BJ (cell line): Measurements from ENCODE around the gene KCNJ15. TPM values are rescaled to one million over a fixed set of nuclear protein-coding genes. Genes with fewer than 3 reads are reported as not detected.
A peak's percentile ranks its signal among the peaks of the same experiment; 100 is the strongest.

Experiments used
- CTCF ChIA-PET: fragments of 350-600 bp; formaldehyde crosslinking; extraction: SDS; loops from one replicate; lab custom pipeline; 2021; ENCODE audit warnings: antibody characterized with exemption, inconsistent platforms; lab: Yijun Ruan, JAX
- POLR2A ChIA-PET: fragments of 300-600 bp; sonication (Branson Sonifier 250); formaldehyde crosslinking; extraction: SDS; loops from one replicate; lab custom pipeline; 2021; ENCODE audit warnings: antibody characterized with exemption; lab: Charles Lee
- DNase-seq: peaks from one replicate; pipeline ENCODE4 v3.0.0-alpha.2; 2011; ENCODE audit warnings: low read depth
- H3K27me3 ChIP-seq: 2 replicates; pipeline ENCODE4 v1.6.0; 2011; ENCODE audit warnings: low read length; ENCODE audit not compliant: control insufficient read depth, insufficient read depth
- H3K36me3 ChIP-seq: 2 replicates; pipeline ENCODE4 v1.5.1; 2011; ENCODE audit warnings: low read length; ENCODE audit not compliant: control insufficient read depth, insufficient read depth
- H3K4me3 ChIP-seq: 2 replicates; pipeline ENCODE4 v1.5.1; 2011; ENCODE audit warnings: low read depth, mild to moderate bottlenecking, control low read depth, low read length
- polyA plus RNA-seq: library from polyadenylated mRNA; depleted of rRNA; stranded (reverse); fragments of >200 nt; gene quantifications from 2 replicates; pipeline ENCODE4 v1.2.3, GENCODE V29; 2011
- TF ChIP-seq, protein P1 (sequence below): IDR thresholded peaks from 2 replicates; pipeline ENCODE4 v1.5.1; 2011; ENCODE audit warnings: low read depth, mild to moderate bottlenecking, control low read depth, inconsistent platforms, low read length, moderate library complexity; ENCODE audit not compliant: insufficient read depth

Gene KCNJ15
- polyA plus RNA-seq, 1 experiment: 0.02 TPM

DNA sequence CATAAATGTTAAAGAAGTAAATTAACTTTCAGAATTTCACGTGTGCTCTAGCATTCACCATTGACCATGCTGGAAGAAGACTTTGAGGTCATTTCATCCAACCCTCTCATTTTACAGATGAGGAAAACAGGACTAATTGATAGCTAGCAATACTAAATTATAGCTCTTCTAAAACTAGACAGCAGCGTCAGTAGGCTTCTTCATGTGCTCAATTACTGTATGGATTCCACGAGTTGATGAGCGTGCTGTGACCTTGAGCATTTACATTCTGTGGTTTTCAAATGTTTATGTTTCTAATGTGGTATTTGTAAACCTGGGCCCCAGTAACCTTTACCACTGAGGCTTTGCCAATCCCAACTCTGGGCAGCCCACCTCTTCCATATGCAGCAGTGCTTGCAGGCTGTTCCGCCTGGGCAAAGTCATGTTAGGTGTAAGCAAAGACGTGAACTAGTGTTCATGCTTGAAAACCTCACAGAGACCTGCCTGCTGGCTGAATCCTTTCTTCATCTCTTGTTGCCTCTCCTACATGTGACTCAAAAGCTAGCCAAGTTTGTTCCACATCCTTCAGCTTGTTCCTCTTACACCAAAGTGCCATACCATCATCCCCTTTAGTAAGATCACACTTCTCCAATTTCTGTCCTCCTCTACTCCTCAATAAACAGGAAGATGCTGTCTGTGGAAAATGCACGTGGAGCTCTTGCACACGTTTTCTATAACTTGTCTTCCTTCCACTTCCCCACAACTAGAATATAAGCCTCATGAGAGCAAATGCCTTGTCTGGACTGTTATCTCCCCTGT, 17.2 kb downstream of the KCNJ15 start:
- CTCF ChIA-PET: interaction anchor here (1.7 kb wide), 1 partner anchor 78 kb away, joined by 6 read pairs; no protein-coding TSS in a partner anchor
- TF ChIP-seq, protein P1, sequence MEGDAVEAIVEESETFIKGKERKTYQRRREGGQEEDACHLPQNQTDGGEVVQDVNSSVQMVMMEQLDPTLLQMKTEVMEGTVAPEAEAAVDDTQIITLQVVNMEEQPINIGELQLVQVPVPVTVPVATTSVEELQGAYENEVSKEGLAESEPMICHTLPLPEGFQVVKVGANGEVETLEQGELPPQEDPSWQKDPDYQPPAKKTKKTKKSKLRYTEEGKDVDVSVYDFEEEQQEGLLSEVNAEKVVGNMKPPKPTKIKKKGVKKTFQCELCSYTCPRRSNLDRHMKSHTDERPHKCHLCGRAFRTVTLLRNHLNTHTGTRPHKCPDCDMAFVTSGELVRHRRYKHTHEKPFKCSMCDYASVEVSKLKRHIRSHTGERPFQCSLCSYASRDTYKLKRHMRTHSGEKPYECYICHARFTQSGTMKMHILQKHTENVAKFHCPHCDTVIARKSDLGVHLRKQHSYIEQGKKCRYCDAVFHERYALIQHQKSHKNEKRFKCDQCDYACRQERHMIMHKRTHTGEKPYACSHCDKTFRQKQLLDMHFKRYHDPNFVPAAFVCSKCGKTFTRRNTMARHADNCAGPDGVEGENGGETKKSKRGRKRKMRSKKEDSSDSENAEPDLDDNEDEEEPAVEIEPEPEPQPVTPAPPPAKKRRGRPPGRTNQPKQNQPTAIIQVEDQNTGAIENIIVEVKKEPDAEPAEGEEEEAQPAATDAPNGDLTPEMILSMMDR: no peak

DNA sequence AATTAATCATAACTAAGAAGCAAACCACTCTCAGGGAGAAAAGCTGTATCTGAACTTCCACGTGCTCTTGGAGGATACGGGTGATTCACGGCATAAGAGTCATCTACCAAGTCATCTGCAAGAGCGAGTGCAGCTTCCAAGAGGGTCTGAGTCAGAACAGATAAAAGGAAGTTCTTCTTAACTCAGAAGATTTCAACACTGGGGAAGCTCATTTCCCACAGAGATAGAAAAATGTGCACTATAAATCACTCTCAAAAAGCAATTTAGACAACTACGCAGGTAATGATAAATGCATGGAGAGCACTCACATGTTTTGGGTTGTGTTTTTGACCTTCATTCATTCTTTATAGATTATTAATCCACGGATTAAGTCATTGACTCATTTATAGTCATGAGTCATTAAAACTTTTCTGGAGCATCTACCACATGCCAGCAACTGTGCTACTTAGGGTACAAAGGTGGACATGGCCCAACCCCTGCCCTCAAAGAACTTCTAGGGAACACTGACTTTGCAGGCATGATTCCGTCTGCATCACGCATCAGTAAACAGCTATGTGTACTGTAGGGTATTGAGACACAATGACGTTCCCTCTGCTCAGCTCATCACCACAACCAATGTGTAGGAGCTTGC, 20.8 kb downstream of the KCNJ15 start:
- POLR2A ChIA-PET: interaction anchor here (0.7 to 1.0 kb wide), 3 partner anchors 9 to 565 kb away, joined by 3 to 4 read pairs (median 3); no protein-coding TSS in a partner anchor
- Histone ChIP-seq H3K27me3 (no peaks in the 10 kb centered on the region; the same call in 1 of the 2 replicates), H3K36me3 (no peaks in the 10 kb centered on the region), H3K4me3 (no peak overlapping the region)
- CTCF ChIA-PET: interaction anchor here (1.2 to 1.5 kb wide), 4 partner anchors 28 to 75 kb away, joined by 3 to 6 read pairs (median 4); no protein-coding TSS in a partner anchor
- DNase-seq: peak; percentile 94
- TF ChIP-seq, protein P1: no peak

More for the DNA sequence above, 17.2 kb downstream of the KCNJ15 start:
- POLR2A ChIA-PET: no interaction called here
- no peak for DNase-seq
- H3K36me3 ChIP-seq: no peaks in the 10 kb centered on the region; the same call in 1 of the 2 replicates
- H3K4me3 ChIP-seq: no peak overlapping the region
- no peaks in the 10 kb centered on the region; the same call in 1 of the 2 replicates for H3K27me3 ChIP-seq

- ChIA-PET POLR2A (interaction anchor here (0.6 kb wide), 1 partner anchor 55 kb away, joined by 3 read pairs; no protein-coding TSS in a partner anchor), CTCF (interaction anchor here (1.3 to 1.4 kb wide), 2 partner anchors 13 to 72 kb away, joined by 3 to 5 read pairs; no protein-coding TSS in a partner anchor)
- TF ChIP-seq, protein P1: no peak
- no peak for DNase-seq
- H3K27me3 ChIP-seq: no peaks in the 10 kb centered on the region
- H3K4me3 ChIP-seq: no peak overlapping the region
- H3K36me3 ChIP-seq: no peaks in the 10 kb centered on the region
These were observed 23.7 kb downstream of the KCNJ15 start for GRCh38 chr21:38280454-38280853.

DNA sequence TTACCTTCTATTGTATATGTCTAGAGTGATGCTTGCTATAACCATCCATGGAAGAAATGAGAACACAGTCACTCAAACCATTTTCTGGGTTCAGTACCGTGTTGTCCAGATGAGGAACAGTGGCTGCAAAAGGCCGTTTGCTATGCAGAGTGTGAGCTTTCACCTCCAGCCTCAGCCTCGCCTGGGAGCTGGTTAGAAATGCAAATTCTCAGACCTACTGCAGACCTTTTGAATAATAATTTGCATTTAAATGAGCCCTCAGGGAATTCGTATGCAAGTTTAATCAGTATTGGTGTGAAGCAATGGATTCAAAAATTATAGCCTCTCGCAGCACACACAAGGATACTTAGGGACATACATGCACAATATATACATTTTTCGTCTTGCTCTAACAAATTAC, 24.1 kb downstream of the KCNJ15 start:
- no peaks in the 10 kb centered on the region for H3K36me3 ChIP-seq
- no peak for DNase-seq
- TF ChIP-seq, protein P1: no peak
- no peaks in the 10 kb centered on the region for H3K27me3 ChIP-seq
- ChIA-PET CTCF (interaction anchor here (1.3 to 1.4 kb wide), 2 partner anchors 13 to 71 kb away, joined by 3 to 5 read pairs; no protein-coding TSS in a partner anchor), POLR2A (no interaction called here)
- H3K4me3 ChIP-seq: no peak overlapping the region

GRCh38 chr21:38282921-38283320, 26.1 kb downstream of the KCNJ15 start:
- POLR2A ChIA-PET: no interaction called here
- TF ChIP-seq, protein P1: no peak
- no peak for DNase-seq
- H3K36me3 ChIP-seq: no peaks in the 10 kb centered on the region
- CTCF ChIA-PET: no interaction called here
- H3K27me3 ChIP-seq: no peaks in the 10 kb centered on the region
- H3K4me3 ChIP-seq: no peak overlapping the region
